B cell (primary cell): Measurements from ENCODE around the gene RIPOR2. TPM values are rescaled to one million over a fixed set of nuclear protein-coding genes. Genes with fewer than 3 reads are reported as not detected.

Source experiments
- ATAC-seq: fragments of 200-7000 bp; cut with Tn5 transposase; one replicate; pipeline ENCODE4 v1.10.0; 2021; ENCODE audit warnings: low read depth, mild to moderate bottlenecking, moderate number of reproducible peaks, moderate library complexity
- CTCF ChIA-PET: fragments of 350-600 bp; sonication (Branson Sonifier 250); formaldehyde crosslinking; loops from one replicate; lab custom pipeline; 2021; ENCODE audit warnings: antibody characterized with exemption, inconsistent platforms; lab: Charles Lee
- POLR2A ChIA-PET: fragments of 350-600 bp; sonication (Branson Sonifier 250); formaldehyde crosslinking; loops from one replicate; lab custom pipeline; 2021; ENCODE audit warnings: antibody characterized with exemption; lab: Charles Lee
- DNase-seq: peaks from one replicate; pipeline ENCODE4 v3.0.0; 2013
- H2AFZ ChIP-seq: 2 replicates; pipeline ENCODE4 v1.6.1; 2012; ENCODE audit warnings: mild to moderate bottlenecking, low read depth, low read length; ENCODE audit not compliant: insufficient read depth, poor library complexity, severe bottlenecking
- H3K27ac ChIP-seq, 2 donors: 1 replicate in 1 of 2; 2 replicates in 1 of 2; pipeline ENCODE4 v1.5.1; 2012 to 2013; ENCODE audit warnings: low read length in 2 of 2, mild to moderate bottlenecking in 2 of 2, moderate library complexity in 1 of 2
- H3K27me3 ChIP-seq, 4 experiments: fragments of 200-600 bp in 1 of 4; sonication (generic) in 1 of 4; replicated peaks in 1 of 4; 1 replicate in 2 of 4; 2 replicates in 2 of 4; pipeline versions ENCODE4 v1.6.1 to v1.7.0; 2013 to 2016; ENCODE audit warnings: low read length in 3 of 4, mild to moderate bottlenecking in 2 of 4, mixed read lengths in 1 of 4, moderate library complexity in 1 of 4; ENCODE audit not compliant: insufficient read depth in 4 of 4, control insufficient read depth in 3 of 4; ENCODE audit errors: control extremely low read depth in 1 of 4
- H3K36me3 ChIP-seq, 2 experiments: replicated peaks in 1 of 2; 1 replicate in 1 of 2; 2 replicates in 1 of 2; pipeline versions ENCODE4 v1.6.1 to v1.7.1; 2013; ENCODE audit warnings: low read length in 1 of 2; ENCODE audit not compliant: insufficient read depth in 2 of 2, control insufficient read depth in 1 of 2; ENCODE audit errors: control extremely low read depth in 1 of 2, extremely low read depth in 1 of 2
- H3K4me1 ChIP-seq, 2 donors: fragments of 200-600 bp in 1 of 2; sonication (generic) in 1 of 2; 1 replicate in 1 of 2; 2 replicates in 1 of 2; pipeline versions ENCODE4 v1.5.1 to v1.6.1; 2013 to 2017; ENCODE audit warnings: low read length in 2 of 2; ENCODE audit not compliant: control insufficient read depth in 2 of 2, insufficient read depth in 2 of 2
- H3K4me2 ChIP-seq: replicated peaks from 2 replicates; pipeline ENCODE3; 2012; ENCODE audit warnings: mild to moderate bottlenecking, low read depth, low read length; ENCODE audit not compliant: poor library complexity, severe bottlenecking
- H3K4me3 ChIP-seq, 5 experiments: fragments of 200-600 bp in 1 of 5; sonication (generic) in 1 of 5; 1 replicate in 3 of 5; 2 replicates in 2 of 5; pipeline versions ENCODE4 v1.5.1 to v1.7.0; 2011 to 2016; ENCODE audit warnings: low read length in 4 of 5, mild to moderate bottlenecking in 4 of 5, low read depth in 2 of 5, control low read depth in 1 of 5, moderate library complexity in 1 of 5; ENCODE audit not compliant: insufficient read depth in 1 of 5; ENCODE audit errors: control extremely low read depth in 1 of 5, extremely low read depth in 1 of 5
- H3K79me2 ChIP-seq: fragments of 200-600 bp; sonication (generic); one replicate; pipeline ENCODE4 v1.6.0; 2016; ENCODE audit warnings: low read length; ENCODE audit not compliant: control insufficient read depth, insufficient read depth
- H3K9ac ChIP-seq: fragments of 200-600 bp; sonication (generic); 2 replicates; pipeline ENCODE4 v1.6.1; 2017; ENCODE audit warnings: mild to moderate bottlenecking, low read length, moderate library complexity
- H3K9me3 ChIP-seq, 3 donors: one replicate each; pipeline versions ENCODE4 v1.6.1 to v1.7.1; 2013; ENCODE audit warnings: low read length in 2 of 3; ENCODE audit not compliant: control insufficient read depth in 2 of 3, insufficient read depth in 1 of 3; ENCODE audit errors: control extremely low read depth in 1 of 3
- H4K20me1 ChIP-seq: 2 replicates; pipeline ENCODE4 v1.6.0; 2012; ENCODE audit warnings: mild to moderate bottlenecking, low read length; ENCODE audit not compliant: insufficient read depth, control insufficient read depth, poor library complexity, severe bottlenecking
- H3K27ac Mint-ChIP-seq: one replicate; pipeline ENCODE4 v1.8.0; 2021; ENCODE audit warnings: mixed read lengths
- H3K27me3 Mint-ChIP-seq: one replicate; pipeline ENCODE4 v1.8.0; 2021; ENCODE audit warnings: mixed read lengths
- H3K4me1 Mint-ChIP-seq: one replicate; pipeline ENCODE4 v1.8.0; 2021; ENCODE audit warnings: mixed read lengths
- H3K4me3 Mint-ChIP-seq: one replicate; pipeline ENCODE4 v1.8.0; 2021; ENCODE audit warnings: mixed read lengths
- H3K9me3 Mint-ChIP-seq: one replicate; pipeline ENCODE4 v1.8.0; 2022; ENCODE audit warnings: mixed read lengths; ENCODE audit not compliant: insufficient read depth
- CTCF ChIP-seq: fragments of 200-600 bp; IDR thresholded peaks from one replicate; pipeline ENCODE4 v1.8.0; 2022; ENCODE audit warnings: antibody characterized with exemption, mild to moderate bottlenecking
- EZH2 ChIP-seq: IDR thresholded peaks from 2 replicates; pipeline ENCODE4 v1.6.1; 2012; ENCODE audit warnings: borderline replicate concordance, low read depth, mild to moderate bottlenecking, moderate library complexity, low read length; ENCODE audit not compliant: insufficient read depth, poor library complexity, severe bottlenecking
- WGBS: methylation state at CpG from one replicate; pipeline ENCODE4 v1.1.5; 2013; ENCODE audit warnings: missing lambda C conversion rate; ENCODE audit not compliant: insufficient coverage; 5-methylcytosine and 5-hydroxymethylcytosine counted together
- intact Hi-C: fragments of 100-400 bp; cut with micrococcal nuclease; formaldehyde crosslinking; loops from one replicate; pipeline ENCODE4 v1.10.0; 2022
- polyA plus RNA-seq: library from polyadenylated mRNA; depleted of rRNA; stranded (reverse); fragments of >200 nt; gene quantifications from 2 replicates; pipeline ENCODE4 v1.2.3, GENCODE V29; 2012
- total RNA-seq, 2 donors: library from RNA; stranded (reverse); fragments of 120-200 nt in 1 of 2; gene quantifications; 1 replicate in 1 of 2; 2 replicates in 1 of 2; pipeline versions ENCODE4 v1.2.3 to v1.2.4, GENCODE V29; 2013 to 2022

Gene RIPOR2
- total and polyA plus RNA-seq, 2 donors (not counting 1 experiment from before 2014, with no cell fraction given) = 300 to 430 TPM

DNA sequence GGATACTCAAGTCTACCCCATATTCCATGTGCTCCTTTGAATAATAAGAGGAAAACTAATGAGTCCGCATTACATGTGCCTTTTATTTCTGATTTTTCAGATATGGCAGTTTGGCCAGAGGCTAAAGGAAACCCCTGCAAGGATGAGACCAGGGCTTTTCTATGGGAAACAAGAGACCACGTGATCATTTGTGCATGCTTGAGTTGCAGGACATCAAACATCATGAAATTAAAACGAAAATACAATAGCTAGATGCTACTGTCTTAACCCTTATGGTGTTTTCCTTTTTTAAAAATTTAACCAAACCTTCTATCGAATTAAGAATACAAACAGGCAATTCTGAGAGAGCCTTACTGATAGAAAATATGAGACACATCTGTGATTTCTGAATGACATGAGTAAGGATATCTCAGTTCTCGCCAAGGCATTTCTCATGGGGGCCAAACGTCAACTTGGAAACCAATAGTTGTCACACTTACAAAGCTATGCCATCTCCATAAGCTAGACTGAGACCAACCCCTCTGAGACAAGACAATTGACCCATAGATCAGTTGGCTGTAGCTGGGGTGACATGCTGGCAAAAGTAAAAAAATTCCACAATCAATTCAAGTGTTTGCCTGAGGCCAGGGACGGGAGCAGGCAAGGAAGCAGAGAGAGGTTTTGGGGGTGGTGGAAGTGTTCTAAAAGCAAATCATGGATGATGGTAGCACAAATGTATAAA, 52.8 kb downstream of the RIPOR2 start:
- H3K4me3 Mint-ChIP-seq = peak overlapping the region; percentile 76
- Histone ChIP-seq H3K9me3 (peaks cover 0 to 3% (median 0%) of the 10 kb centered on the region in 3 donors), H3K36me3 (peaks cover 2 to 82% of the 10 kb centered on the region in 2 experiments), H2AFZ (no peak overlapping the region), H4K20me1 (peaks cover 92% of the 10 kb centered on the region), H3K27ac (peak overlapping the region; percentile 26 to 84), H3K9ac (no peak overlapping the region), H3K4me2 (peak overlapping the region; percentile 43), H3K79me2 (peaks cover 100% of the 10 kb centered on the region), H3K4me1 (peaks cover 64 to 68% of the 10 kb centered on the region in 2 donors), H3K27me3 (no peaks in the 10 kb centered on the region), H3K4me3 (no peak overlapping the region)
- WGBS = no CpG with 5 or more reads among the region's 7 CpGs
- no peak for ATAC-seq
- H3K9me3 Mint-ChIP-seq = no peaks in the 10 kb centered on the region
- no peaks in the 10 kb centered on the region for H3K27me3 Mint-ChIP-seq
- intact Hi-C loops = no loop called here
- peaks cover 86% of the 10 kb centered on the region for H3K4me1 Mint-ChIP-seq
- DNase-seq = no peak
- ChIA-PET CTCF (interaction anchor here (0.6 to 5.0 kb wide), 15 partner anchors 15 to 673 kb away, joined by 3 to 37 read pairs (median 7); no protein-coding TSS in a partner anchor), POLR2A (interaction anchor here (0.7 to 1.2 kb wide), 3 partner anchors 28 to 105 kb away, joined by 3 to 7 read pairs (median 4); no protein-coding TSS in a partner anchor)
- peak overlapping the region; percentile 87 for H3K27ac Mint-ChIP-seq
- TF ChIP-seq CTCF = no peak
- TF ChIP-seq EZH2 = no peak

DNA sequence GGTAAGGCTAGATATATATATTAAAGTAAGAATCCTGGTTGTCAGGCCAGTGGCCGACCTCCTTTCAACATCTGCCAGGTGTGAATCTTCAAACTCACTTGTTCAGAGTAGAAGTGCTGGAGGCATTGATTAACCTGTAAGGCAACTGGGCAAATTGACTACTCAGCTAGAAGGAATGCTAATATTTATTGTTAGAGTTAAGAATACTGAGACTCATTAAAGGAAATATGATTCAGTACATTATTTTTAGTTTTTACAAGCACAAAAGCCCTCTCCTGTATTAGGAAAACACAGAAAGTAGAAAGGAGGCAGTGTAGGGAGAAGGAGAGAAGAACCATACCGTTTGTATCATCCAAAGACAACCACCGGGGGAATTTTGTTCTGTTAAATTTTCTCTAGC, 53.5 kb downstream of the RIPOR2 start:
- Mint-ChIP-seq H3K4me1 (peaks cover 86% of the 10 kb centered on the region), H3K9me3 (peaks cover 3% of the 10 kb centered on the region), H3K27ac (peak overlapping the region; percentile 87), H3K27me3 (no peaks in the 10 kb centered on the region), H3K4me3 (no peak overlapping the region)
- WGBS = no CpG with 5 or more reads among the region's 3 CpGs
- Histone ChIP-seq H3K79me2 (peaks cover 100% of the 10 kb centered on the region), H2AFZ (no peak overlapping the region), H3K4me2 (peak overlapping the region; percentile 43), H3K27me3 (no peaks in the 10 kb centered on the region), H3K9ac (no peak overlapping the region), H3K4me1 (peaks cover 61 to 65% of the 10 kb centered on the region in 2 donors), H3K27ac (peak overlapping the region in 1 of 2 donors; percentile 84), H3K4me3 (no peak overlapping the region), H3K9me3 (peaks cover 0 to 10% (median 0%) of the 10 kb centered on the region in 3 donors), H3K36me3 (peaks cover 2 to 89% of the 10 kb centered on the region in 2 experiments), H4K20me1 (peaks cover 92% of the 10 kb centered on the region)
- DNase-seq (no peak), ATAC-seq (no peak)
- CTCF ChIA-PET = interaction anchor here (0.8 to 5.0 kb wide), 13 partner anchors 9 to 189 kb away, joined by 3 to 37 read pairs (median 8); no protein-coding TSS in a partner anchor
- intact Hi-C loops = no loop called here
- POLR2A ChIA-PET = interaction anchor here (0.8 to 1.2 kb wide), 2 partner anchors 29 to 51 kb away, joined by 4 to 7 read pairs; no protein-coding TSS in a partner anchor
- TF ChIP-seq CTCF = no peak
- no peak for TF ChIP-seq EZH2
